Non-pigmented ciliary epithelial cell (primary cell): ENCODE results near the gene CLEC3B.
"Not testable (repeated sequence)": the region's sequence is repeated elsewhere in the genome, so short reads cannot be mapped to it uniquely, and the experiment has no call there.

ENCODE experiments used
- DNase-seq: peaks from one replicate; pipeline ENCODE4 v3.0.0-alpha.2; 2010; ENCODE audit warnings: low read depth

CLEC3B gene

DNA sequence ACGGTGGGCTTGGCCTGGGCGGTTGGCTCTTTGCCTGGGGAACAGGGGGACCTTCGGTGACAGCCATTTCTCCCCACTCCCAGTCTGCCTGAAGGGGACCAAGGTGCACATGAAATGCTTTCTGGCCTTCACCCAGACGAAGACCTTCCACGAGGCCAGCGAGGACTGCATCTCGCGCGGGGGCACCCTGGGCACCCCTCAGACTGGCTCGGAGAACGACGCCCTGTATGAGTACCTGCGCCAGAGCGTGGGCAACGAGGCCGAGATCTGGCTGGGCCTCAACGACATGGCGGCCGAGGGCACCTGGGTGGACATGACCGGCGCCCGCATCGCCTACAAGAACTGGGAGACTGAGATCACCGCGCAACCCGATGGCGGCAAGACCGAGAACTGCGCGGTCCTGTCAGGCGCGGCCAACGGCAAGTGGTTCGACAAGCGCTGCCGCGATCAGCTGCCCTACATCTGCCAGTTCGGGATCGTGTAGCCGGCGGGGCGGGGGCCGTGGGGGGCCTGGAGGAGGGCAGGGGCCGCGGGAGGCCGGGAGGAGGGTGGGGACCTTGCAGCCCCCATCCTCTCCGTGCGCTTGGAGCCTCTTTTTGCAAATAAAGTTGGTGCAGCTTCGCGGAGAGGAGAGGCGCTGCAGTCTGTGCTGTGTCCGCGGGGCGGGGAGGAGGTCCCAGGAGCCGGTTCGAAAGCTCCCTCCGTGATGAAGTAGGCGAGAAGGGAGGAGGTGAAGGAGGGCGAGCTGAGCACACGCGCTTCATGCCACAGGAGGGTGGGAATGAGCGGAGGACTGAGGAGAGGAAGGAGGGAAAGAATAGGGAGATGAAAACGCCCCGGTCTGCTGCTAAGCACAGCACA, 9.6 kb downstream of the CLEC3B start:
- DNase-seq: no peak

DNA sequence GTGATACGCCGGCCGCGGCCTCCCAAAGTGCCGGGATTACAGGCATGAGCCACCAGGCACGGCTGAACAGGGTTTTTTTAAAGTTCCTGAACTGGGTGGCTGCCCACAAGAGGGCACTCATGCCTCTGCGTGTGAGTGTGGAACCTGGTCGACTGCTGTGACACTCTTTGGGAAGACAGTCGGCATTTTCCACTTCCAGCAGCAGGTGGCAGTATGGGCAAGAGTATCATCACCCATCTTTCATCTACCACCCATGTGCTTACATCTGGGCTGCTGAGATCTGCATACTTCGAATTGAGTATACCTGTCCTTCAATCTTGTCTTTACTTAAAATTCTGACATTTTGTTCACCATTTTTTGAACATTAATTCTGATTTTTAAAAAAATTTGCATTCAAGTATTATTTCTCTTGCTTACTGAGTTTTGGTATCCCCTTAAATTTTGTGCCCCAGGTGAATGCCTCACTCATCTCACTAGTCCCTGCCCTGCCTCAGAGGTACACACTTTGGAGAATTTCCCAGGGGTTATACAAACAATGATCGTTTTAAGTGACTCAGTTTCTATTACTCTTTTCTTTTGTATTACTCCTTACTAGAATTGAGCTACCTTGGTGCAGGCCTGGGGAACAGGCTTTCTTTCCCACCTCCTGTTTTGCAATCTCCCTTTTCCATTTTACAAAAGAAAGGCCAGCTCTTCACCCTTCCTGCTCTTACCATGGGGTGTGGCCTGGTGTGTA, 11.8 kb downstream of the CLEC3B start:
- DNase-seq: peak; percentile 79

DNA sequence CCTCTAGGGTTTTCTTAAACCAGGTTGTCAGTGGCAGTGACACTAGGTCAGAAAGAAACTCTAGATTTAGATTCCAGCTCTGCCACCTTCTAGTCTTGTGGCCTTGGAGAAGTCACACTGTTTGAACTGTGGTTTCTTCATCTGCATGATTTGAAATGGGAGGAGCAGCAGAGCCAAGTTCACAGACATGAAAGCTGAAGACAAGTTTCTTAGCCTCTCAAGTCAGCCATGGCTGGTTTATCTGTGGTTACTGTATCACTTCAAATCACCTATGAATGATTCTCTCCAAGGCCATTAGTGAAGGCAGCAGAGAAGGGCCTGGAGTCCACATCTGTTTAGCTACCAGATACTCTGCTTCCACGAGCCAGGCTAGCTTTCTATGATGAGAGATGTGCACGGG, 15.6 kb downstream of the CLEC3B start:
- DNase-seq: no peak

DNA sequence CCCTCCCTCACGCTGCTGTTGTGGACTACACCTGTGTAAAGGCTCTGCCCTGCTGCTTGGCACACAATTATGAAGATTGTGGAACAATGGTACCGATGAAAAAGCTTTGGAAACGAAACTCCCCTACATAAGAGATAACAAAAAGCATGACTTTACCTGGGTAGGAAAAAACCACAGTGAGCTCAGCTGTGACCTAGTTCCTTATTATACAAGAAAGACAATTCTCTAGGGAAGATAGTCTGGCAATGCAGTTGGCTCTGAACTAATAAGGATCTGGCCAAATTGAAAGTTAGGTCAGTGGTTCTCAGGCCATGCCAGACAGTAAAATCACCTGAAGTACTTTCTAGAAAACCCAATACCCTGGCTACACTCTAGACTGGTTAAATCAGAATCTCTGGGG, 16.1 kb downstream of the CLEC3B start:
- no peak for DNase-seq

DNA sequence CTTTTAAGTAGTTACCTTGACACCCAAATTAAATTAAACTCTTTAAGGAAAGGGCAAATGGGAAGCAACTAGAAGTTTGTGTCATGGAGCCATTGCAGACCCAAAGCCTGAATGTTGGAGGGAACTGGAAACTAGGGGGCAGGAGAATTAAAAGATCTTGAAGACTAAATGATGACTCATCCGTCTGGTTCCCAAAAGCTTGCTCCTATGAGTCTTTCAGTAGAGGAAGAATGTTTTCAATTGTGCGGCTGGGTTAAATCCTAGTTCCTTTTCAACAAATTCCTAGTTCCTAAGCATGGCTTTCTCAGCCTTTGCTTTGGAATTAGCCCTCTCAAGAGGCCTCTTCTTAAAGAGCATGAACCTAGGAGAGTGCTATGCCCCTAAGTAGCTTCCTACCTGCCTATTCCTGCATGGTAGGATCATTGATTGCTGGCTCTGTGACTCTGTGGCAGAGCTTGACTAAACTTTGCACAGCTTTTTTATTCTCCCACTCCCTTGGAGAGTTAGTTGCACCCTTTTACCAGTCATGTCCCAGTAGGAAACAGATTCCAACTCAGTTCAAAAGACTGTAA, 17.7 kb downstream of the CLEC3B start:
- peak; percentile 73 for DNase-seq

DNA sequence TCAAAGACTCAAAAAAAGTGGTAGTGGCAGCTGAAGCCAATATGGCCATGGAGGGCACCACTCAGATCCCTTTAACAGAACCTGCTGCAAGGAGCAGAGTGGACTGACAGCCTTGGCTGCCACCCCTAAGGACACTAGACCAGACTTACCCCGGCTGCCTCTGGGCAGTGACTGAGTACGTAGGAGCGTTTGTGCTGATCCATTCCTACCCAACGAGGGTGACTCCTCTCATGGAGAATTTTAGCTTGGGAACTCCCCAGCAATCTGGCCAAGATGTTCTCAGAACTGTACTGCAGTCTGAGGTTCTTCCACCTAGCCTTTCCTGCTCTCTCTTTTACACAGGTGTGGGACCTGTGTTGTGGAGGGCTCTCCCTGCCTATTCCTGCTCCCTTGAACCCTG, 22.1 kb downstream of the CLEC3B start:
- no peak for DNase-seq

DNA sequence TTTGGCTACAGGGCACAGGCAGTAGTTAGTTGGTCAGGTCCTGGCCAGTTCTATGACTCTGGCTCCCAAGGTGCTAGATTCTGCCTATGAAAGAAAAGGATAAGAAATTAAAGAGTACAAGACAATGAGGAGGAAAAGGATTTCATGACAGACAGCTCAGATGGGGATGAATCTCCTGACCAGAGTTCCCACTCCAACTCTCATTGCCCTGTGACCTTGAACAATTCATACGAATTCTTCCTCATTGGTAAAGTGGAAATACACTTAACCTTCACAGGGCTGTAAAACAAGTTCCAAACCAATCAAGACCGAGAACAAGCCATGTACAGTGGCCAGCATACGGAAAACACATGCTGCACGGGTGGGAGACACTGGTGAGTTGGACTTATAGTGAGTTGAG, 23.7 kb downstream of the CLEC3B start:
- DNase-seq: no peak

DNA sequence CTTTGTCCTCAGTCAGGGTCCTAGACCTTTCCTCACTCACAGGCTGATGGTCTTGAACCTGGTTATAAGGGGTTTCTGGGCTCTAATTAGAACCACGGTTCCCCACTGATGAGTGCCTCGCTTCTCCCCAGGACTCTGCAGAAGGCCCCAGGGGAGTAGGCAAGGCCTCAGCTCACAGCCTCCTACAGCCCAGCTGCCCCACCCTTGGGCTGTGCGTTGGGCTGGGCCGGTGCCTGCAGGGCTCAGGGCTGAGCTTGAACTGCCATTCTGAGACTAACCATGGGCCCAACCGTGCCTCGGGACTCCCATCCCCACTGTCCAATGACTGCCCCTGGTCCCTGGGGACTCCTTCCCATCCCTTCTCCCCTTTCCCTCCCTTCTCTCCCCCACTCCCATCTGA, 25.6 kb downstream of the CLEC3B start:
- DNase-seq: no peak

DNA sequence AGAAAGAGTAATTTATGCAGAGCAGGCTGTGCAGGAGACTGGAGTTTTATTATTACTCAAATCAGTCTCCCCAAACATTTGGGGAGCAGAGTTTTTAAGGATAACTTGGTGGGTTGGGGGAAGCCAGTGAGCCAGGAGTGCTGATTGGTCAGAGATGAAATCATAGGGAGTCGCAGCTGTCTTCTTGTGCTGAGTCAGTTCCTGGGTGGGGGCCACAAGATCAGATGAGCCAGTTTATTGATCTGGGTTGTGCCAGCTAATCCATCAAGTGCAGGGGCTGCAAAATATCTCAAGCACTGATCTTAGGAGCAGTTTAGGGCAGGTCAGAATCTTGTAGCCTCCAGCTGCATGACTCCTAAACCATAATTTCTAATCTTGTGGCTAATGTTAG, 27.7 kb downstream of the CLEC3B start:
- not testable (repeated sequence) for DNase-seq

DNA sequence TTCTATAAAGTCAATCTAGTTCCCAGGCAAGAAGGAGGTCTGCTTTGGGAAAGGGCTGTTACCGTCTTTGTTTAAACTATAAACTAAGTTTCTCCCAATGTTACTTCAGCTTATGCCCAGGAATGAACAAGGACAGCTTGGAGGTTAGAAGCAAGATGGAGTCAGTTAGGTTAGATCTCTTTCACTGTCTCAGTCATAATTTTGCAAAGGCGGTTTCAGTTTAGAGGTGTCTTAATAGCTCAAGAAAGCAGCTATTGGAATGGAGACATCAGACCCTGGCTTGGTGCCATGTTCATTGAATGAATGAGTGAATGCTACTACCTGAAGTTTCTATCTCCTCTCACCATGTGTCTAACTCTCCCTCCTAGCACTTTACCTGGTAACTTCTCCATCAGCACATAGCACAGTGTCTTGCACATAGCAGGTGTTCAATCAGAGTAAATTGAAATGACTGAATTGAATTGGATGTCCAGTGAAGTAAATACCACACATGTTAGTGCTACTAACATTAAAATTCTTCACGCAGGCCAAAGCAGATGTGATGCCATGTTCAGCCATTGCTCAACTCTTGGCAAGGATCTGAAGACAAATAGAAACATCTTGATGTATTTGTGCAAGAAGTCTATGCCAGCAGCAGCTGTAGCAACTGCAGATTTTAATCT, 28.2 kb downstream of the CLEC3B start:
- DNase-seq: no peak

DNA sequence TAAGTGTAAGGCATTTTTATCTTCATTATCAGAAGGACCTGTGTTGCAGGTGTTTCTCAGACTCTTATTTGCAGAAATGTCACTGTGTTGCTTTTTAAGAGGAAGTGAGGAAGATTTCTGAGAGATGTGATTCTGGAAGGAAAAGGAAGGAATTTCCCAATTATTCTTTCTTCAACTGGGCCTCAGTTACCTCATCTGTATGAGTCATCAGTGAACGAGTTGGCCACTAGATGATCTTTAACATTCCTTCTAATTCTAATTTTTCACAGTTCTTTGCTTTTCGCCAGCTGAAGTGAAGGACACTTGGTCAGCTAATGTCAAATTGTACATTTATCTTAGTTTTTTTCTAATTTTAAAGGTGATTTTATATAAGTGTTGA, 28.9 kb downstream of the CLEC3B start:
- DNase-seq: peak; percentile 44

DNA sequence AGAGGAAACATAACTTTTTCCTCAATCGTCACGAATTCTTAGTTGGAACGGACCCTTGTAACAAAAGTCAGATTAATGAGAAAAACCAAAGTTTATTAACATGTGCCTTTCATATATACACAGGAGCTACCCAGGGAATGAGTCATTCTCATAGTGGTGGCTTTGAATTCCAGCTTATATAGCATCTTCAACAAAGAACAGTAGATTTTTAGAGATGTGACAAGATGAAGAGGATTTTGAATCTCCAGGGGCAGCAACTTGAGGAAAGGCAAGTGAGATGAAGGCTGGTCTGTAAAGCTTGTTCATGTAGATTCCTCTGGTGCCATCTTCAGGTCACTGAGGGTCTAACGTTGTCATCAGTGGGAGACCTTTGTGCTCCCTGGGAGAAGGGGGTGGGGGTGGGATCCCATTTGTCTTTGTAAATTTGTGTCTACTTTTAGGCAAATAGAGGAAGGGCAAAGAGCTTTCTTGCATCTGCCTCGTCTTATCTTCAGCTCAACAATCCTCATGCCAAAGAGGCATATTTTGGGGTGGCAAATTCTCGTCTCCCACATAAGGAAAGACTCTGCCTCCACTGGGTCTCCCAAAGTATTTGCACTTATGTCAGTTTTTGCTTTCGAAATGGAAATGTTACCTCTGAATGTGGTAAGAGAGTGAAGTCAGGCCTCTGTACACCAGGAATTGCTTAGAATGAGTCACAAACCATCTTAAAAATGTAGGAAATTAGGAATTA, 29.5 kb downstream of the CLEC3B start:
- DNase-seq: peak; percentile 64

DNA sequence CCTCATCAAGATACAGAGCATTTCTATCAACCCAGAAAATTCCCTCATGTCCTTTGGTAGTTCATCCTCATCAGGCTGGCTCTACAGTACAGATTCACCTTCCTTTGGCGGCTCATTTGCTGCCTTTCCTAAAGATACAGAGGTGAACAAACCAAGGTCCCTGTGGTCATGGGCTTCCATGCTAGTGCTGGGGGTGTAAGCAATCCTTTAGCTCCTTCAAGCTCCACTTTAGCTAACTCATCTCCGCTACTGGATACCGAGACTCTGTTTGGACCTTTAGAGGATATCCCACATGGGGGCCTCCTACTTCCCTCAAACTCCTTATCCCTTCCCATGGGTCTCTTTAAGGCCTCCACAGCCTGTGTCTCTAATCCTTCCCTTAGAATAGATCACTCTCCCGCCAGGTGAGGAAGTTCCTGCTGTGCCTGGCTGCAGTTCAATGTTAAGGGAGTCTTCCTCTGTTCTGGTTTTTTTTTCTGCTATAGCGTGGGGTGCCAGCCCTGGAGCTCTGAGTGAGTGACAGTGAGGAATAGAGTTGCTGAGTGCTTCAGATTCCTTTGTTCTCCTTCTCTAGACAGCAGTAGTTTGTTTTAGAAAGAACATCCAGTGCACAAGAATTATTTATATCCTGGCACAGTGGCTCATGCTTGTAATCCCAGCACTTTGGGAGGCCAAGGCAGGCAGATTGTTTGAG, 30.7 kb downstream of the CLEC3B start:
- DNase-seq: no peak

DNA sequence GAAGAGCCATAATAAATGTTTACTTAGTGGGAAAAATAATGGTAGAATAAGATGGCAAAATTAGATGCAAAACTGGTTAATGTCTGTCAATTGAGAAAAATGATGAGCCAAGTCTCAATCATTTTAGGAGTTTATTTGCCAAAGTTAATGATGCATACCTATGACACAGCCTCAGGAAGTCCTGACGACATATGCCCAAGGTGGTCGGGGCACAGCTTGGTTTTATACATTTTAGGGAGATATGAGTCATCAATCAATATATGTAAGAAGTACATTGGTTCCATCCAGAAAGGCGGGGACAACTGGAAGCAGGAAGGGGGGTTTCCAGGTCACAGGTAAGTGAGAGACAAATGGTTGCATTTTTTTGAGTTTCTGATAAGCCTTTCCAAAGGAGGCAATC, 31.5 kb downstream of the CLEC3B start:
- no peak for DNase-seq

DNA sequence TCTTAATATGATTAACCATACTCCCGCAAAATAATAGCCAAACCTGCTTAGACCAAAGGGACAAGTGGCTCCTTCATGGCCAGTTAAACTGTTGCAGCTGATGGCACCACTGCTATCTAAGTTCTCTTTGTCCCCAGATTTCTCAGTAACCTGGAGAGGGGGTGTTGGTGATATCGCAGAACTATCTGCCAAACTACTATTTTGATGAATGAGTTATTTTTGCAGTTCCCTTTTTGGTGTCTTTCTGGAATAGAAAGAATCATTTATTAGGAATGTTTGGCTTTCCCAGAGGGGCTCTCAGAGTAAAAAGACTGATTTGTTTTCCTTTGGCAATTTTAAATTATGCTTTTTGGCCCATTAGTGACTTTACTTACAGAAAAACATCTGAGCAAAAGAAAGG, 33.0 kb downstream of the CLEC3B start:
- no peak for DNase-seq

DNA sequence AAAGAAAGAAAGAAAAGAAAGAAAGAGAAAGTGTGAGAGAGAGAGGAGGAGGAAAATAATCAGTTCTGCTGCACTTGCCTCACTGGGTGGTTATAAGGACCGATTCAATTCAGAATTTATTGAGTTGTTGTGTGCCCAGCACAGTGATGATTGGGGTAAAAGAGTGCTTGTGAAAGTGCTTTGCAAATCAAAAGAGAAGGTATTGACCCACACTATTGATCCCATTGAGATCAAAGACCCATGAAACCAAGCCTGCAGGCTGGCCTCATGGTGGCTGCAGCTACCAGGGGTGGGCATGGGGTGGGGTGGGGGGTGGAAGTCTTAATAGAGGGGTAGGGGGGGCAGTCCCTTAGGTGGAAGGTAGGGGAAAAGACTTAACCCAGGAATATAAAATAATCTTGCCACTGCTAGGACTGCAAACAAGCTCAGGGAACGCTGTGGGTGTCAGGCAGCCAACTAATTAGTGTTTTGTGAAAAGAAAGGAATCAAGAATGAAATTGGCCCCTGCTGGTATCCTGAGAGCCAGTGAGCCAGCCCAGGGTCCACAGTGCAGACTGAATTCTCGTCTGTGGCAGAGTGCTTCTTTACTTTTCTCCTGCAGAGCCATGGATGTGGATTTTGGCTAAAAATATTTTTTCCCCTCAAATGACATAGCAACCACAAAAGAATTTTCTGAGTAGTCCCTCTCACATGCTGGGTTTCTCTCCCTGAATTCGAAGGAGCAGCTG, 34.2 kb downstream of the CLEC3B start:
- DNase-seq: no peak

DNA sequence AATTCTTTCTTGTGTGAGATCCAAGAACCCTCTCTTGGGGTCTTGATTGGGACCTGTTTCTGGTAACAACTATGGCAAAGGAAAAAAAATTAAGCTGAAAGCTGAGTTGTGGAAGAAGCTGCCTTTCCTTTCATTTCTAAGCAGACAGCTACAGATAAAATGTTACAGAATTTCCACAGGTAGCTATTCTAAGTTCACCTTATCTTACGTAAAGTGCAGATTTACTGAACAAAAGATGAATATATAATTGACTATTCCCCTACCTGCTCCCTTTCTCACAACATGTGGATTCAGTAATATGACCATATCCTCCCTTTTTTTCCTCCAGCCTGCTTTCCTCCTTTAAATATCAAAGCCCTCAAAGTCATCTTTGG, 36.6 kb downstream of the CLEC3B start:
- no peak for DNase-seq

DNA sequence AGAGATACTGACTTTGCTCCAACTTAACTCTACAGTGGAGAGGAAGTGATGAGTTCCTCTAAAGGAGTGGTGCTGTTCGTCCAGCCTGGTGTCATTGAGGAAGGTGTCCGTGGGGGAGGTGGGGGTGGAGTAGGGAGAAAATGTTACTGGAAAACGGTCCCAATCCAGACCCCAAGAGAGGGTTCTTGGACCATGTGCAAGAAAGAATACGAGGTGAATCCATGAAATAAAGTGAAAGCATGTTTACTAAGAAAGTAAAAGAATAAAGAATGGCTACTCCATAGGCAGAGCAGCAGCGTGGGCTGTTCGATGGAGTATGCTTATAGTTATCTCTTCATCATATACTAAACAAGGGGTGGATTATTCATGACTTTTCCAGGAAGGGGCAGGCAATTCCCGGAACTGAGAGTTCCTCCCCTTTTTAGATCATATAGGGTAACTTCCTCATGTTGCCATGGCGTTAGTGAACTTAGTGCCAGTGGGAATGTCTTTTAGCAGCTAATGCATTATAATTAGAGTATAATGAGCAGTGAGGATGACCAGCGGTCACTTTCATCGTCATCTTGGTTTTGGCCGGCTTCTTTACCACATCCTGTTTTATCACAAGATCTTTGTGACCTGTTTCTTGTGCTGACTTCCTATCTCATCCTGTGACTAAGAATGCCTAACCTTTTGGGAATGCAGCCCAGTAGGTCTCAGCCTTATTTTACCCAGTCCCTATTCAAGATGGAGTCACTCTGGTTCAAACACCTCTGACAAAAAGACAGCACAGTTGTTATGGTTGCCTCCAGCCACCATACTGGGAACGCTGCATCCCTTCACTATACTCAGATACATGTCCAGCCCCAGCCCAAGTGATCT, 38.6 kb downstream of the CLEC3B start:
- DNase-seq: no peak

DNA sequence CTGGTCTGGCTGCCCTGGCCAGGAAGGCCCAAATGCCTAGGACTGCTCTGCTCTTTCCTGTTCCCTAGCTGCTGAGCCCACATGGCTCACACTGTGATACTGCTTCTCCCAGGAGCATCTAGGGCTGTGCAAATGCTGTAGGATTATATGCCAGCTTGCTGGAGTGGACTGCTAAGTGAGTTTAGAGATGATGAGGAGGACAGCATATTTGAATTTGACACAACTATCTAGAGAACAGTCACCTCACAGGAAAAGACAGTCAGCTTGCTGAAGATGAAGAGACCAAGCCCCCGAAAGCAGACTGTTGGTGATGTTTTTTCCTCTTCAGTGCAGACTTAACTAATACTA, 39.2 kb downstream of the CLEC3B start:
- DNase-seq: no peak
